GM23338 (cell line): ENCODE data around the gene GPANK1. TPM values are rescaled to one million over a fixed set of nuclear protein-coding genes. Genes with fewer than 3 reads are reported as not detected.

Source experiments
- microRNA-seq: library from miRNA; unstranded; fragments of <30 nt; microRNA quantifications from one replicate; pipeline ENCODE4, GENCODE V29; 2017
- polyA plus RNA-seq: library from polyadenylated mRNA; unstranded; fragments of >200 nt; fragmentation: Nextera tagmentation; extraction: Ambion mirVana; gene quantifications from 2 replicates; pipeline ENCODE4 v1.2.1, GENCODE V29; 2016
- small RNA-seq: library from RNA; depleted of rRNA; stranded (forward); fragments of <200 nt; gene quantifications from one replicate; pipeline ENCODE3, GENCODE V24; 2014; ENCODE audit warnings: low replicate concordance
- total RNA-seq: library from RNA; depleted of rRNA; stranded (reverse); fragments of >200 nt; shearing (Covaris generic); gene quantifications from 2 replicates; pipeline ENCODE4 v1.2.3, GENCODE V29; 2014; rRNA removed

The GPANK1 gene
- total and polyA plus RNA-seq, 2 experiments from 2014 or later = 27.1 to 49.2 TPM

Small RNA genes lying within 50 kb of the gene (microRNA-seq; reads per million reads assigned to microRNA genes)
- not detected for gene MIR4646
- gene MIR6832 = not detected

Small RNA genes lying within 50 kb of the gene (small RNA-seq; reads per million reads assigned to genes)
- gene MIR4646 (not detected), gene MIR6832 (not detected), gene RF00019 (not detected), gene SNORA38 (15.1 reads per million, percentile 97 among the genes with 10 or more reads in this experiment), gene UQCRHP1 (not detected)

Other genes starting within 250 kb of the GPANK1 start
Only the 30 nearest of the 37 such genes appear.
- gene MCCD1, start 136.0 kb downstream of the GPANK1 start, total RNA-seq = not detected in 2 replicates
- not detected in 2 replicates for gene MCCD1, start 136.0 kb downstream of the GPANK1 start, polyA plus RNA-seq
- 849 and 866 TPM in 2 replicates for gene DDX39B, start 123.0 kb downstream of the GPANK1 start, total RNA-seq
- gene DDX39B, start 123.0 kb downstream of the GPANK1 start, polyA plus RNA-seq = 341 and 357 TPM in 2 replicates
- 1.6 and 2.4 TPM in 2 replicates for gene ATP6V1G2, start 118.4 kb downstream of the GPANK1 start, total RNA-seq
- gene ATP6V1G2, start 118.4 kb downstream of the GPANK1 start, polyA plus RNA-seq = 2.2 and 2.7 TPM in 2 replicates
- gene NFKBIL1, start 117.4 kb downstream of the GPANK1 start, total RNA-seq = 10.1 and 12.3 TPM in 2 replicates
- gene NFKBIL1, start 117.4 kb downstream of the GPANK1 start, polyA plus RNA-seq = 8.4 and 9.6 TPM in 2 replicates
- gene LTA, start 92.7 kb downstream of the GPANK1 start, total RNA-seq = not detected in 2 replicates
- gene LTA, start 92.7 kb downstream of the GPANK1 start, polyA plus RNA-seq = not detected in 2 replicates
- not detected in 2 replicates for gene TNF, start 89.4 kb downstream of the GPANK1 start, total RNA-seq
- 0.11 TPM in 1 of 2 replicates, not detected in the other for gene TNF, start 89.4 kb downstream of the GPANK1 start, polyA plus RNA-seq
- gene LTB, start 82.6 kb downstream of the GPANK1 start, total RNA-seq = not detected in 2 replicates
- 0.83 and 1.7 TPM in 2 replicates for gene LTB, start 82.6 kb downstream of the GPANK1 start, polyA plus RNA-seq
- gene LST1, start 78.7 kb downstream of the GPANK1 start, total RNA-seq = not detected in 2 replicates
- gene LST1, start 78.7 kb downstream of the GPANK1 start, polyA plus RNA-seq = 0.37 TPM in 1 of 2 replicates, not detected in the other
- gene NCR3, start 72.0 kb downstream of the GPANK1 start, total RNA-seq = not detected in 2 replicates
- not detected in 2 replicates for gene NCR3, start 72.0 kb downstream of the GPANK1 start, polyA plus RNA-seq
- gene AIF1, start 49.8 kb downstream of the GPANK1 start, total RNA-seq = 6.2 and 13.3 TPM in 2 replicates
- 33.7 and 36.2 TPM in 2 replicates for gene AIF1, start 49.8 kb downstream of the GPANK1 start, polyA plus RNA-seq
- 223 and 273 TPM in 2 replicates for gene PRRC2A, start 44.3 kb downstream of the GPANK1 start, total RNA-seq
- gene PRRC2A, start 44.3 kb downstream of the GPANK1 start, polyA plus RNA-seq = 213 and 238 TPM in 2 replicates
- gene BAG6, start 12.3 kb downstream of the GPANK1 start, total RNA-seq = 289 and 292 TPM in 2 replicates
- 169 and 183 TPM in 2 replicates for gene BAG6, start 12.3 kb downstream of the GPANK1 start, polyA plus RNA-seq
- 1.2 and 4.2 TPM in 2 replicates for gene APOM, start 9.1 kb downstream of the GPANK1 start, total RNA-seq
- 10.0 and 10.7 TPM in 2 replicates for gene APOM, start 9.1 kb downstream of the GPANK1 start, polyA plus RNA-seq
- 12.8 and 15.0 TPM in 2 replicates for gene C6orf47, start 4.2 kb downstream of the GPANK1 start, total RNA-seq
- 9.4 TPM in 2 replicates for gene C6orf47, start 4.2 kb downstream of the GPANK1 start, polyA plus RNA-seq
- gene CSNK2B, start 1.1 kb upstream of the GPANK1 start, total RNA-seq = 210 and 260 TPM in 2 replicates
- gene CSNK2B, start 1.1 kb upstream of the GPANK1 start, polyA plus RNA-seq = 271 and 282 TPM in 2 replicates
- gene LY6G5B, start 5.0 kb upstream of the GPANK1 start, total RNA-seq = 3.8 and 7.9 TPM in 2 replicates
- 8.4 and 8.5 TPM in 2 replicates for gene LY6G5B, start 5.0 kb upstream of the GPANK1 start, polyA plus RNA-seq
- gene LY6G5C, start 16.1 kb upstream of the GPANK1 start, total RNA-seq = 1.1 TPM in 1 of 2 replicates, not detected in the other
- gene LY6G5C, start 16.1 kb upstream of the GPANK1 start, polyA plus RNA-seq = 2.1 TPM in 2 replicates
- 29.7 and 37.0 TPM in 2 replicates for gene ABHD16A, start 38.3 kb upstream of the GPANK1 start, total RNA-seq
- gene ABHD16A, start 38.3 kb upstream of the GPANK1 start, polyA plus RNA-seq = 25.9 and 26.9 TPM in 2 replicates
- gene LY6G6F, start 41.9 kb upstream of the GPANK1 start, total RNA-seq = not detected in 2 replicates
- gene LY6G6F, start 41.9 kb upstream of the GPANK1 start, polyA plus RNA-seq = not detected in 2 replicates
- gene LY6G6D, start 50.4 kb upstream of the GPANK1 start, total RNA-seq = not detected in 2 replicates
- gene LY6G6D, start 50.4 kb upstream of the GPANK1 start, polyA plus RNA-seq = not detected in 2 replicates
- gene LY6G6C, start 56.7 kb upstream of the GPANK1 start, total RNA-seq = not detected in 2 replicates
- gene LY6G6C, start 56.7 kb upstream of the GPANK1 start, polyA plus RNA-seq = 0.23 TPM in 1 of 2 replicates, not detected in the other
- not detected in 2 replicates for gene MPIG6B, start 58.4 kb upstream of the GPANK1 start, total RNA-seq
- gene MPIG6B, start 58.4 kb upstream of the GPANK1 start, polyA plus RNA-seq = 0.12 and 0.13 TPM in 2 replicates
- 58.7 and 62.2 TPM in 2 replicates for gene DDAH2, start 64.3 kb upstream of the GPANK1 start, total RNA-seq
- 65.0 and 65.1 TPM in 2 replicates for gene DDAH2, start 64.3 kb upstream of the GPANK1 start, polyA plus RNA-seq
- gene CLIC1, start 71.5 kb upstream of the GPANK1 start, total RNA-seq = 226 and 269 TPM in 2 replicates
- 269 and 296 TPM in 2 replicates for gene CLIC1, start 71.5 kb upstream of the GPANK1 start, polyA plus RNA-seq
- gene MSH5, start 75.0 kb upstream of the GPANK1 start, total RNA-seq = 23.9 and 27.2 TPM in 2 replicates
- gene MSH5, start 75.0 kb upstream of the GPANK1 start, polyA plus RNA-seq = 12.1 and 12.8 TPM in 2 replicates
- 3.9 TPM in 1 of 2 replicates, not detected in the other for gene SAPCD1, start 97.7 kb upstream of the GPANK1 start, total RNA-seq
- gene SAPCD1, start 97.7 kb upstream of the GPANK1 start, polyA plus RNA-seq = 4.5 and 5.0 TPM in 2 replicates
- 0.07 and 0.12 TPM in 2 replicates for gene VWA7, start 112.3 kb upstream of the GPANK1 start, total RNA-seq
- 0.36 and 0.75 TPM in 2 replicates for gene VWA7, start 112.3 kb upstream of the GPANK1 start, polyA plus RNA-seq
- 137 and 153 TPM in 2 replicates for gene VARS1, start 130.8 kb upstream of the GPANK1 start, total RNA-seq
- 66.0 and 71.2 TPM in 2 replicates for gene VARS1, start 130.8 kb upstream of the GPANK1 start, polyA plus RNA-seq
- 93.5 and 106 TPM in 2 replicates for gene LSM2, start 142.0 kb upstream of the GPANK1 start, total RNA-seq
- gene LSM2, start 142.0 kb upstream of the GPANK1 start, polyA plus RNA-seq = 140 and 143 TPM in 2 replicates
- gene HSPA1L, start 150.3 kb upstream of the GPANK1 start, total RNA-seq = 0.50 and 0.83 TPM in 2 replicates
- gene HSPA1L, start 150.3 kb upstream of the GPANK1 start, polyA plus RNA-seq = 0.44 and 0.49 TPM in 2 replicates